KMS-11 (cell line): ENCODE results near the gene RPL36A.

Experiments used
- H2AFZ ChIP-seq: fragments of 200-600 bp; sonication (generic); 2 replicates; pipeline ENCODE4 v1.6.1; 2016; ENCODE audit warnings: antibody characterized with exemption, mixed run types, low read depth
- H3K27ac ChIP-seq: fragments of 200-600 bp; sonication (generic); 2 replicates; pipeline ENCODE4 v1.6.1; 2016; ENCODE audit warnings: mild to moderate bottlenecking, mixed run types
- H3K27me3 ChIP-seq: fragments of 200-600 bp; sonication (generic); 2 replicates; pipeline ENCODE4 v1.6.1; 2017; ENCODE audit warnings: mild to moderate bottlenecking, low read depth, mixed run types, moderate library complexity; ENCODE audit not compliant: insufficient read depth
- H3K36me3 ChIP-seq: fragments of 200-600 bp; sonication (generic); 2 replicates; pipeline ENCODE4 v1.6.1; 2017; ENCODE audit warnings: mild to moderate bottlenecking, mixed run types; ENCODE audit not compliant: insufficient read depth
- H3K4me1 ChIP-seq: fragments of 200-600 bp; sonication (generic); 2 replicates; pipeline ENCODE4 v1.6.1; 2016; ENCODE audit warnings: mild to moderate bottlenecking, low read depth, mixed run types; ENCODE audit not compliant: poor library complexity, severe bottlenecking
- H3K4me2 ChIP-seq: fragments of 200-600 bp; sonication (generic); 2 replicates; pipeline ENCODE4 v1.7.0; 2016; ENCODE audit warnings: mild to moderate bottlenecking, mixed run types
- H3K4me3 ChIP-seq: fragments of 200-600 bp; sonication (generic); IDR thresholded peaks from 2 replicates; pipeline ENCODE4 v1.6.1; 2017; ENCODE audit warnings: low read depth, low read length, mixed read lengths; ENCODE audit not compliant: insufficient read depth
- H3K79me2 ChIP-seq: fragments of 200-600 bp; sonication (generic); 2 replicates; pipeline ENCODE4 v1.6.1; 2016; ENCODE audit warnings: low read depth, mixed run types; ENCODE audit not compliant: insufficient read depth
- H3K9ac ChIP-seq: fragments of 200-600 bp; sonication (generic); 2 replicates; pipeline ENCODE4 v1.6.1; 2016; ENCODE audit warnings: mild to moderate bottlenecking, mixed run types
- H4K20me1 ChIP-seq: fragments of 200-600 bp; sonication (generic); 2 replicates; pipeline ENCODE4 v1.6.1; 2016; ENCODE audit warnings: mild to moderate bottlenecking, mixed run types; ENCODE audit not compliant: insufficient read depth
- TF ChIP-seq, protein P1 (sequence below): fragments of 200-600 bp; sonication (generic); conservative IDR thresholded peaks from 2 replicates; pipeline ENCODE4 v1.6.1; 2017; ENCODE audit warnings: low read depth, mild to moderate bottlenecking, antibody characterized with exemption, low read length, moderate library complexity, mixed read lengths

The RPL36A gene

DNA sequence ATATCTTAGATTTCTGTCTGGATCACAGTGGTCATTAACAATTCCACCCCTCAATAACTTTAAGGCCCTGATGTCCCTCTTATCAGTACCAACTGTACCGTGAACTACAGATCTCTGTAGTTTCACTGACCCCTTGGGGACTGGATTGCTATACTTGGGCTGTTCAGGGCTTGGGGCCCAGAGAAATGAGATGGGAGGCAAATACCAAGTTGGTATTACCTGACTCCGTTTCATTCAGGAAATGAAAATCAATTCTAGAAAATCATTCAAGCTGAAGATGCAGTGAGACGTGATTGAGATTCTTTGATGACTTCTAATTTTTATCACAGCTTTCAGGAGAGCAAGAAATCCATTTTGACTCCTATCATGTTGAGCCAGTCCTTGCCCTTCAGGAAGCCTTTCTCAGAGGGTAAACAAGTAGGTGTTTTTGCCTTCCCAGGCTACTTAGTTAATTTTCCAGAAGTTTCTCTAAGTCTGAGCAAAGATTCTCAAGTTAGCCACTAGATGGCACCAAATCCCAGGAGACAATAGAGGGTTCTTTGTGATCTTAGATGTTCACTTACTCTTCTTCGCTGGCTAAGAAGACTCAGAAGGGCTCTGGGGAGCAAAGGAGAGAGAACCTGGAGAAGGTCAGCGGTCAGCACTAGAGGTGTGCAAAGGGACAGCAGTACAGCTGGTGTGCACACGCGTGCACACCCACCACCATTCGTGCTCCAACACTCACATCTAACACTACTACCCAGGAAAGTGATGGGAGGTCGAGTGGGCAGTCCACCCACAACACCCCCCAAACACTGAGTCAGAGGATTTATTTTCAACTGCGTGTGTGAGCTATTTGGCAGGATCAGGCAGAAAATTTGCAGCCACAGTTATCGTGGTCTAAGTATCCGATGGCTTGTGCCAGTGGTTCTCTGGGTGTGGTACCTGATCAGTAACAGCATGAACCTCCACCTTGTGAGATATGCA, 24.7 kb downstream of the RPL36A start:
- H3K27me3 ChIP-seq: no peaks in the 10 kb centered on the region
- H3K4me1 ChIP-seq: peaks cover 7% of the 10 kb centered on the region
- TF ChIP-seq, protein P1, sequence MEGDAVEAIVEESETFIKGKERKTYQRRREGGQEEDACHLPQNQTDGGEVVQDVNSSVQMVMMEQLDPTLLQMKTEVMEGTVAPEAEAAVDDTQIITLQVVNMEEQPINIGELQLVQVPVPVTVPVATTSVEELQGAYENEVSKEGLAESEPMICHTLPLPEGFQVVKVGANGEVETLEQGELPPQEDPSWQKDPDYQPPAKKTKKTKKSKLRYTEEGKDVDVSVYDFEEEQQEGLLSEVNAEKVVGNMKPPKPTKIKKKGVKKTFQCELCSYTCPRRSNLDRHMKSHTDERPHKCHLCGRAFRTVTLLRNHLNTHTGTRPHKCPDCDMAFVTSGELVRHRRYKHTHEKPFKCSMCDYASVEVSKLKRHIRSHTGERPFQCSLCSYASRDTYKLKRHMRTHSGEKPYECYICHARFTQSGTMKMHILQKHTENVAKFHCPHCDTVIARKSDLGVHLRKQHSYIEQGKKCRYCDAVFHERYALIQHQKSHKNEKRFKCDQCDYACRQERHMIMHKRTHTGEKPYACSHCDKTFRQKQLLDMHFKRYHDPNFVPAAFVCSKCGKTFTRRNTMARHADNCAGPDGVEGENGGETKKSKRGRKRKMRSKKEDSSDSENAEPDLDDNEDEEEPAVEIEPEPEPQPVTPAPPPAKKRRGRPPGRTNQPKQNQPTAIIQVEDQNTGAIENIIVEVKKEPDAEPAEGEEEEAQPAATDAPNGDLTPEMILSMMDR: peak; percentile 79
- H3K36me3 ChIP-seq: no peaks in the 10 kb centered on the region
- H3K4me2 ChIP-seq: peak overlapping the region; percentile 24; the same call in 1 of the 2 replicates
- H2AFZ ChIP-seq: peak overlapping the region; percentile 45; the same call in 1 of the 2 replicates
- H3K79me2 ChIP-seq: peaks cover 6% of the 10 kb centered on the region
- H3K9ac ChIP-seq: no peak overlapping the region
- peak overlapping the region; percentile 40 for H3K27ac ChIP-seq
- no peak overlapping the region for H3K4me3 ChIP-seq
- no peaks in the 10 kb centered on the region for H4K20me1 ChIP-seq

DNA sequence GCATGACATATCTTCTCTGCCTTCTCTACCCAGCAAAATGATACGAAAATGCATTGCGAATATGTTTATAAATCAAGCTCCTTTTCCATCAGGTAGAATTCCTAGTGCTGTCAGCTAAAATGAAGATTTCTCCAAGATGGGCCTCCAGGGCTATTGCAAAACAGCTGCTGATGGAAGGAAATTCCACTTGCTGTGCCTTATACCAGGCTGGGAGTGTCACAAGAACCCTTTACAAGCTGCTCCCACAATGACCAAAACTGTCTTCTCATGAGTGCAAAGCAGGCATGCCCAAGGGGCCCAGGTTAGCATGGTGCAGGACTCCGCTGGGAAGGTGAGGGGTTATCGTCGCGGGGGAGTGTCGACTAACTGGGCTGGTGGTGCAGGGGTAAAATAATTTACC, 25.9 kb downstream of the RPL36A start:
- Histone ChIP-seq H3K79me2 (no peaks in the 10 kb centered on the region; the same call in 1 of the 2 replicates), H2AFZ (no peak overlapping the region), H3K27ac (no peak overlapping the region), H4K20me1 (no peaks in the 10 kb centered on the region), H3K4me3 (no peak overlapping the region), H3K27me3 (no peaks in the 10 kb centered on the region), H3K4me2 (no peak overlapping the region), H3K9ac (no peak overlapping the region), H3K4me1 (peaks cover 7% of the 10 kb centered on the region), H3K36me3 (no peaks in the 10 kb centered on the region)
- TF ChIP-seq, protein P1: no peak

DNA sequence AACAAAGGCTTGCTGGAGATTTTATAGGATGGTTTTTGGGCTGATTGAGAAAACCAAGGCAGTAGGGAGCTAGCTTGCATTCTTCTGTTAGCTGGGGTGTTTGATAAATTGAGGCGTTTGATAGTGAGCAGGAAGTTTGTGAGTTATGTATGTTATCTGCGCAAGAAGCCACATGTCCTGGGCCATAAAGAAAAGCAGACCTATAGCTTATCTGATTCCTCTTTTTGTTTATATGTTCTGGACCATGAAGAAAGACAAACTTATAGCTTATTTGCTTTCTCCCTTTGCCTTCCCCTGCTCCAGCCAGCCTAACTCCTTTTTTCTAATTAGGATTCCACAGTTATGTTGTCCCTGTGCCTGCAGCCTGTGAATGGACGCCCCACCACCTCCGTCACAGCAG, 26.4 kb downstream of the RPL36A start:
- Histone ChIP-seq H3K27me3 (no peaks in the 10 kb centered on the region), H3K9ac (no peak overlapping the region), H4K20me1 (no peaks in the 10 kb centered on the region), H3K4me1 (peaks cover 7% of the 10 kb centered on the region), H3K27ac (no peak overlapping the region), H3K36me3 (no peaks in the 10 kb centered on the region), H2AFZ (no peak overlapping the region), H3K79me2 (no peaks in the 10 kb centered on the region), H3K4me2 (no peak overlapping the region), H3K4me3 (no peak overlapping the region)
- TF ChIP-seq, protein P1: no peak

DNA sequence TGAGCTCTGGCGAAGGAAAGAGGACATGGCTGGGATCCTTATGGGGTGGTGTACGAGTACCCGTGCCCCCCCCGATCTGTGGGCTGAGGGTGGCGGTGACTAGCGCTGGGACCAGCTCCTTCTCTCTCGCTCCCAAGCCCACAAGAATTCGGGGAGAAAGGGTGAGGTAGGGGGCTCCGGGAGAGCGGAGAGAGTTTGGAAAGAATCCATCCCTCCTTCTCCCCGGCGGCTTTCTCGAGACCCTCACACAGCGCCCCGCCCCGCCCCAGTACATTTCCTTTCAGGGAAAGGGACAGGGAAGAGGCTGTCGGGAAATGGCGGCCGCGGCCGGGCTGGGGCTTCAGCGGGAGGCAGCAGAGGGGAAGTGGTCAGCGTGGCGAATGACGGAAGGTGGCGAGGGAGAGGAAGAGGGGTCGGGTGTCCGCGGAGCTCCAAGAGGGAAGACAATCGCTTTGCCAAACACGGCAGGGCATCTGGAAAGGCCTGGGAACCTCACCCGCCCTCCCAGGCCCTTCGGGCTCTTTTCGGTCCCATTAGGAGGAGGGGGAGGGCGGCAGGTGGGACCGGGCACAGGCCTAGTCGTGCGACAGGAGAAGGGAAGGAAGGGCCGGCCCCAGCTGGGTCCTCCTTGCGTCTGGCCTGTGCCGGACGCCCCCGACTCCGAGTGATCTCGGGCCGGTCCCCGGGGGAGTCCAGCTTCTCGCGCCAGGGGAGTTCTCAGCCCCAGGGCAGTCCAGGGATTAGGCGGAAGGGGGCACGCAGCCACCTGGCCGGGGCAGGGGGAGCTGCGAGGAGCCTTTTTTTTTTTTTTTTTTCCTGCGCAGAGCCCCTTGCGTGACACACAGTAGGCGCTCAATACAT, 27.4 kb downstream of the RPL36A start:
- no peaks in the 10 kb centered on the region for H3K36me3 ChIP-seq
- H3K79me2 ChIP-seq: no peaks in the 10 kb centered on the region
- H3K4me2 ChIP-seq: no peak overlapping the region
- H3K9ac ChIP-seq: no peak overlapping the region
- H4K20me1 ChIP-seq: no peaks in the 10 kb centered on the region
- TF ChIP-seq, protein P1: no peak
- H2AFZ ChIP-seq: no peak overlapping the region
- H3K27me3 ChIP-seq: no peaks in the 10 kb centered on the region
- peaks cover 7% of the 10 kb centered on the region for H3K4me1 ChIP-seq
- no peak overlapping the region for H3K4me3 ChIP-seq
- no peak overlapping the region for H3K27ac ChIP-seq
